Measurements from ENCODE around the gene RIN3.
A peak's percentile ranks its signal among the peaks of the same experiment; 100 is the strongest.

The RIN3 gene

DNA sequence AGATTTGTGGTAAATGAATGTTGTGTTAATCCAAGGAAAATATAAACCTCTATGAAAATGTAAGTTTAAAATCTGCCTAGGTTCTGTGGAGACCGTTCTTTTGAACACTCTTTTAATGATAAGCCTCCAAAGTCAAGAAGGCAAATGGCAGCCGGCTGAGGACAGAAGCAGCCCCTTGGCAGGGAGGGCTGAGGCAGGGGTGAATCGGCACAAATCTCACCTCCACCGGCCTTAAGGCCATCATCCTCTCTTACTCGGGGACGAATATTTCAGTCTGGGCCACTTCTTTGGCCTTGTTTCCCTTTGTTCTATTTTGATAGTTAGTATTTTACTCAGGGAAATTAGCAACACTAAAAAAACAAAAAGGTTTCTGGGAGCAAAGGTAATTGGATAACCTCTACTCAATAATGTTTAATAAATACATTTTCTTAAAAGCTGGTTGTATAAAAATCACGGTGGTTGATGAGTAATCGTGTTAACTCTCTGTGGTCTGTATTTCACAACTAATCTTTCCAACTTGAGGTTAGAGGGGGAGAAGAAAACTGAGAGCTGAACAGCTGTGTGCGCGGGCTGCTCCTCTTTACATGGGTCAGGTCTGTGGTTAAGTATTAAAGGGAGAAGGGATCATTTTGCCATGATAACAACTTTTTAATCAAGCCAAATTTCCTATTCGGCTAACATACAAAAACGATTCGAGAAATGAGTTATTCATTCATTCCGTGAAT, 216.2 kb downstream of the RIN3 start:
- peaks cover 9 to 10% of the 10 kb centered on the region in 2 donors for H3K27me3 Mint-ChIP-seq
- peaks cover 8 to 10% of the 10 kb centered on the region in 2 donors for H3K4me1 Mint-ChIP-seq (ENCODE audit: low read depth in 2 of 2)
- no peak for DNase-seq
- ATAC-seq (replicated peaks): no peak
- no peak overlapping the region for H3K27ac Mint-ChIP-seq
- peaks cover 3% of the 10 kb centered on the region for H3K36me3 Mint-ChIP-seq (ENCODE audit: insufficient read depth)
- H3K4me3 Mint-ChIP-seq: no peak overlapping the region
- peaks cover 0 to 3% of the 10 kb centered on the region in 2 donors for H3K9me3 Mint-ChIP-seq

DNA sequence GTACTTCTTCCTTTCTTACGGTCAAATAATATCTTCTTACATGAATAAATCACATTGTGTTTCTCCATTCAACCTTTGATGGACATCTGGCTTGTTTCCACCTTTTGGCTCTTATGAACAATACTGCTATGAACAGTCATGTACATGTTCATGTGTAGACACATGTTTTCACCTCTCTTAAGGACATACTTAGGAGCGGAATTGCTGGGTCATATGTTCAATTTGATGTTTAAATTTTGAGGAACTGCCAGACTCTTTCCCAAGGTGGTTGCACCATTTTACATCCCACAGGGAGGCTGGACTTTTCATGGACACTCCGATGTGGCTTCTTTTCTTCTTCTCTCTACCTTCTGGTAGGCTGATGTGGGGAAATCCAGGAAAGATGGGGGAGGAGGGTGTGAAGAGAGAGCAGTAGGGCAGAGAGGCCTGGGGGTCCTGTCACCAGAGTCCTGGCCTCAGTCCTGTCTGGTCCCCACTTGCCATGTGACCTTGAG, 218.1 kb downstream of the RIN3 start:
- no peak overlapping the region for H3K4me3 Mint-ChIP-seq
- H3K27ac Mint-ChIP-seq: no peak overlapping the region
- H3K27me3 Mint-ChIP-seq: peaks cover 3 to 4% of the 10 kb centered on the region in 2 donors
- DNase-seq (no peak), ATAC-seq (replicated peaks) (no peak)
- H3K36me3 Mint-ChIP-seq (ENCODE audit: insufficient read depth): no peaks in the 10 kb centered on the region
- H3K9me3 Mint-ChIP-seq: peaks cover 0 to 3% of the 10 kb centered on the region in 2 donors
- H3K4me1 Mint-ChIP-seq (ENCODE audit: low read depth in 2 of 2): peaks cover 1 to 5% of the 10 kb centered on the region in 2 donors

DNA sequence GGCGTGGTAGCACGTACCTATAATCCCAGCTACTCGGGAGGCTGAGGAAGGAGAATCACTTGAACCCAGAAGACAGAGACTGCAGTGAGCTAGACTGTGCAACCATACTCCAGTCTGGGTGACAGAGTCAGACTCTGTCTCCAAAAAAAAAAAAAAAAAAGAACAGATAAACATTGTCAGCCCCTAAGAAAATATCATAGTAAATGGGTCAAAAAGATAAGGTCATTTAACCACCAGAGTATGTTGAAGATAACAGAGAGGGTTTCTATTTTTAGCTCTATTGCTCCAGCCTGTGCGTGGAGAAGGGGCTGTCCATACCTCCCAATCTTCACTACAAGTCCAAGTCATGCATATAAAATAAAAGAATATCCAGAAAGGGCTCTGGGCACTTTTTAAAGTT, 219.4 kb downstream of the RIN3 start:
- peaks cover 0 to 7% of the 10 kb centered on the region in 2 donors for H3K4me1 Mint-ChIP-seq (ENCODE audit: low read depth in 2 of 2)
- DNase-seq (no peak), ATAC-seq (replicated peaks) (no peak)
- H3K4me3 Mint-ChIP-seq: no peak overlapping the region
- no peaks in the 10 kb centered on the region for H3K9me3 Mint-ChIP-seq
- no peaks in the 10 kb centered on the region for H3K36me3 Mint-ChIP-seq (ENCODE audit: insufficient read depth)
- H3K27ac Mint-ChIP-seq: no peak overlapping the region
- no peaks in the 10 kb centered on the region for H3K27me3 Mint-ChIP-seq

DNA sequence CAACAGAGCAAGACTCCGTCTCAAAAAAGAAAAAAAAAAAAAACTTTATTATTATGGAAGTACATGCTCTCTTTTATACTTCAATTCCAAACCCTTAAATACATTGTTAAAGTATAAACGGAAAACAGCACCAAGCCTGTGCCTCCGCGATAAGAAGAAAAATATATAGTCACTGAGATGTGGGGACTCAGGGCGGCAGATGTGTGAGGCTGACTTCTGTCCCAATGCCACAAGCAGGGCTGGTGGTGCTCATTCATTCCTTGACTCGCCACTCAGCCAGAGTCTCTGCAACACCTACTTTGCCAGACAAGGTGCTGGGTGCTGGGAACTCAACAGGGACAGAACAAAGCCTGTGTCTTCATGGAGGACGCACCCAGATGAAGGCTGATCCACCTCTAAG, 221.0 kb downstream of the RIN3 start:
- DNase-seq: no peak
- no peaks in the 10 kb centered on the region for H3K9me3 Mint-ChIP-seq
- H3K27ac Mint-ChIP-seq: no peak overlapping the region
- no peak for ATAC-seq (replicated peaks)
- no peaks in the 10 kb centered on the region for H3K27me3 Mint-ChIP-seq
- H3K4me1 Mint-ChIP-seq (ENCODE audit: low read depth in 2 of 2): peaks cover 0 to 7% of the 10 kb centered on the region in 2 donors
- no peak overlapping the region for H3K4me3 Mint-ChIP-seq
- H3K36me3 Mint-ChIP-seq (ENCODE audit: insufficient read depth): no peaks in the 10 kb centered on the region

DNA sequence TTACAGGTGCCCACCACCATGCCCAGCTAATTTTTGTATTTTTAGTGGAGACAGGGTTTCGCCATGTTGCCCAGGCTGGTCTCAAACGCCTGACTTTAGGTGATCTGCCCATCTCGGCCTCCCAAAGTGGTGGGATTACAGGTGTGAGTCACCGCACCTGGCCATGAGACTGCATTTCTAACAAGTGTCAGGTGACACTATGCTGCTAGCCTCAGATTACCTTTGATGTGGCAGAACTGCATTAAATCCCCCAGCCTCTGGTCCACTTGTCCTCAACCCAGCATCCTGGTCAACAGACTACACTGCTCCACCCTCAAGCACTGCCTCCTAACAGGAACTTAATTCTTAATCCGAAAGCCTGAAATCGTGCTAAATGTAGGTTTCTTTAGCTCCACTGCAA, 221.8 kb downstream of the RIN3 start:
- no peaks in the 10 kb centered on the region for H3K27me3 Mint-ChIP-seq
- H3K9me3 Mint-ChIP-seq: no peaks in the 10 kb centered on the region
- DNase-seq (no peak), ATAC-seq (replicated peaks) (no peak)
- no peak overlapping the region for H3K4me3 Mint-ChIP-seq
- no peak overlapping the region for H3K27ac Mint-ChIP-seq
- H3K36me3 Mint-ChIP-seq (ENCODE audit: insufficient read depth): no peaks in the 10 kb centered on the region
- H3K4me1 Mint-ChIP-seq (ENCODE audit: low read depth in 2 of 2): peaks cover 0 to 5% of the 10 kb centered on the region in 2 donors

DNA sequence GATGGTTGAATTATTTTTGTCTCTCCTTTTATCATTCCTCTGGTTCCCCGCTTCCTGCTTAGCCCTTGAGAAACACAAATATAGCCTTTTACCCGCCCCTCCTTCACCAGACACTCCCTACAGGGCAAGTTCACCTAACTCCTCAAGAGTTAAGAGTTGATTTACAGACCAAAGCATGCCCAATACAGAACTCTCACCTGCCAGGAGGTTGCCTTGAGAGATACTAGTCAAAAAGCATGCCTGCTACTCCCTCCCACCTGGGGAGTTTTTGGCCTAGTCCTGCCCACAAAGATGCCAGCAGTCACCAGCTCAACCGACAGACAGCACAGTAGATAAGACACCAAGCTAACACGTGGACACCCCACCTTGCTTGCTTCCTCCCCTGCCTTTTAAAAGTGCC, 223.6 kb downstream of the RIN3 start:
- no peaks in the 10 kb centered on the region for H3K27me3 Mint-ChIP-seq
- peak; percentile 42 for ATAC-seq (replicated peaks)
- DNase-seq: no peak
- H3K27ac Mint-ChIP-seq: no peak overlapping the region
- no peaks in the 10 kb centered on the region for H3K9me3 Mint-ChIP-seq
- no peaks in the 10 kb centered on the region for H3K36me3 Mint-ChIP-seq (ENCODE audit: insufficient read depth)
- peaks cover 0 to 5% of the 10 kb centered on the region in 2 donors for H3K4me1 Mint-ChIP-seq (ENCODE audit: low read depth in 2 of 2)
- H3K4me3 Mint-ChIP-seq: no peak overlapping the region

DNA sequence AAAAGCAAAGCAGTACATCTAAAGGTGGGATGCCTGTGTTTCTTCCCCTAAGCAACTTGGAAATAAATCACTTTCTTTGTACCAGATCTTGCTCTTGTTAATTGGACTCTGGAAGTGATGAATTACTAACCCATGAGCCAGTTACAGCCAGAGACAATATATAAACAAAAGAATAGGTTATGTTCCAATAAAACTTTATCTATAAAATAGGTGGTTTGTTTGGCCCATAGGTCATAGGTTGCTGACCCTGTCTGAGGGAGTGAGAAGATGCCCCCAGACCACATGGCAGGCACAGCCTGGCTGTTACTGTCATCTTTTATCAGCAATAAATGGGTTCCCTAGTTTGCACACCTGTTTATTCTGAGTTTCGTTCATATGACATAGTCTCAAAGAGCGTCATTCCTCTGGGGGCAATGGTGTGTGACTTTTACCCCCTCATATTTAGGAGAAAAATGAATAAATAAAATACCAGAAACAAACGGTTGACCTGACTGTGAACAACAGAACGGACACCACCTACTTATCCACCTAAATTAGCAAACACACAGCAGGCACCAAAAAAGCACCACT, 224.1 kb downstream of the RIN3 start:
- Mint-ChIP-seq H3K4me3 (no peak overlapping the region), H3K27me3 (no peaks in the 10 kb centered on the region), H3K36me3 (ENCODE audit: insufficient read depth) (no peaks in the 10 kb centered on the region), H3K9me3 (no peaks in the 10 kb centered on the region), H3K4me1 (ENCODE audit: low read depth in 2 of 2) (peaks cover 0 to 5% of the 10 kb centered on the region in 2 donors), H3K27ac (no peak overlapping the region)
- no peak for DNase-seq
- no peak for ATAC-seq (replicated peaks)
